ENCODE results near the gene NECTIN4. TPM values are rescaled to one million over a fixed set of nuclear protein-coding genes. Genes with fewer than 3 reads are reported as not detected.

NECTIN4 gene
- total RNA-seq, 1 donor from 2014 or later, result 0.76 TPM

GRCh38 chr1:161083748-161084596 is 5.4 kb downstream of the NECTIN4 start:
- no peak for DNase-seq (ENCODE audit: extremely low read depth, low read depth, low spot score)

DNA sequence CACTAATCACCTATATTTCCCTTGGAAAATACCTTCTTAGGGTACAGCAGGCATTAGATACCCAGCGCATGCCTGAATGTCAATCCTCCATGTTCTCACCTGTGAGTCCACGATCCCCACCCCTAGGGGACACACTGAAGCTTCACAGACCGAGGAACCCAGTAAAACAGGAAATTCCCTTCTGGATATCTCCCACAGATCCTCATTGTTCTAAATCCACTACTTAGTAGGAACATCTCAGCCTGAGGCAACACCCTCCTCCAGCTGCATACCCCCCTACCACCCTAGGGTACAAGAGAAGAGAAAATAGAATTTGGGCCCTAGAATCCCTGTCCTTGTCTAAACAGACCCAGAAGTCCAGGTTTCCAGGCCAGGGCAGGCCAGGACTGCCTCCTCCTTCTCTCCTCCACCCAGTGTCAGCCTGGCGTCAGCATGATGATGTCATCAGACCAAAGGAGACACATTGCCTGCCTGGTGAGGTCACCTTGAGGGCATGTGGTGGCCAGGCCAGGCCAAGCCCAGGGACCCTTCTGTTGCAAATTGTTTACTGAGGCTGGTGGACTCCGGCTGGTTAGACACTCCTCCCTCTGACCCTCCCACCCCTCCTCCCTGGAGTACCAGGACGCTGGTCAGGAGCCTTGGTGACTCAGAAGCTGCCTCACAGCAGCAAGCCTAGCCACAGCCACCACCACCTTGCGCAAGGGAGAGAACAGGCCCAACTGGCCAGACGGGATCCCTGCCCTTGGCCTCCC is 6.2 kb downstream of the NECTIN4 start:
- no peak for DNase-seq (ENCODE audit: extremely low read depth, low read depth, low spot score)

DNA sequence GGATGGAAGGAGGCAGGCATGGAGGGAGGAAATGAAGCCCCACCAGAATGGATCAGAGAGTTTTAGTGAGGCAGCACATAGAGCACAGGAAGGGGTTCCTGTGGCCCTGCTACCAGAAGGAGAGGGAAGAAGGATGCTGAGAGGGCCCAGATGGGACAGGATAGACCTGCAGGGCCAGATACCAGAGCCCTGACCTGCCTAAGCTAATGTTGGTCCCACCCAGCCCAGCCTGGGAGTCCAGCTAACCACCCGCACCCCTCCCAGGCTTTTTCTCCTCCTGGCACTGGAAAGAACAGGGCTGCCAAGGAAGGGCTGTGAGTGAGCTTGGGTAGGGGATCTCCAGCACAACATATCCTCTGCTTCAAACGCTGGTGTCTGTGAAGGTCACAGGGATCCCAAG is 6.9 kb downstream of the NECTIN4 start:
- no peak for DNase-seq (ENCODE audit: extremely low read depth, low read depth, low spot score)

DNA sequence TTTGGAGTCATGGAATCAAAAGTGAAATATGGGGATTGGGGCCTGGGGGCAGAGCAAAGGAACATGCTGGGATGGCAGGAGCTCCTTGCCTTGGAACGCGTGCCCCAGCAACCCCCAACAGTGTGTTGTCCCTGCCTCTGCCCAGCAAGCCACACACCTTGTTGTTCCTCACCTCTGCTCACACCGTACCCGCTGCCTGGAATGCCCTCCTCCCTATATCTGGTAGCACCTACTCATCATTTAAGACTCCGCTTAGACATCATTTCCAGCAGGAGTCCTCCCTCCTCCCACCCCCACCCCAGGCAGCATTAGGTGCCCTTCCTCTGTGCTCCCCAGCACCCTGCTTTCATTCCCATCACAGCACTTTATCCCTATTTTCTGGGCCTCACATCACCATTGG is 7.8 kb downstream of the NECTIN4 start:
- DNase-seq (ENCODE audit: extremely low read depth, low read depth, low spot score), result no peak

DNA sequence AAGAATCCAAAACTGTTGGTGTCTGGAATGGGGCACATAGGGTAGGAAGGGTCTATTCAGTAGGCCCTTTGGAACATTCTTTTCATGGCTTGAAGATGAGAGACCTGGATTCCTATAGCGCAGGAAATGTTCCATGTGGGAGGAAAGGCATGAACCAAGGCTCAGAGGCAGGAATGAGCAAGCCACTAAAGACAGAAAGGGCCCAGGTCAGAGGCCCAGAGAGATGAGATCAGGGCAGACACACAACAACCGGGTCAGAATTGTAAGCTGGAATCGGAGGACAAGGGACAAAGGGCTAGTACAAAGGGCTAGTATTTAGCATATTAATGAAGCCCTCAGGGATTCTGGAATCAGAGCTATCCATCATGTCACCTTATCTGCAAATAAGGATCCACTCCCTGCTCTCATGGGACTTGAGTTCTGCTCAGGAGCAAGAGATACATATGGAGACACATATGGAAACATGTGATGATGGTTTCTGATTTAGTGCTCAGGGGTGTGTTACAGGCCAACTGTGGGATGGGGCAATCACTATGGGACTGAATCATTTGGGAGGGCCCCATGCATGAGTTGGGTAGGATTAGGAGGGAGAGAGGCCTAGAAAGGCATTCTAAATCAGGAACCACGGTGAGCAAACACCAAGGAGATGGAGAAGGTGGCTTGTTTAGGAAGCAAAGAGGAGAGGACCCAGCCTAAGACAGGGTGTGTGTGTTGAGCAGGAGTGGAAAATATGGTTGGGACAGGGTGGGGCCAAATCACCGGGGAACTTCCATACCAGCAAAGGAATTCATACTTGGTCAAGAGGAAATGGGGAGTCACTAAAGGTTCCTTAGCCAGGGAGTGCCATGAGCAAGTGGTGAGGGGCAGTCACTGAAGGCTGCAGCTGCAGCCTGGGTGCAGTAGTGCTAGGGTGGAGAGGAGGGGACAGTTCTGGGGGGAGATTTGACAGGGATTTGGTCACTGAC is 8.6 kb downstream of the NECTIN4 start:
- no peak for DNase-seq (ENCODE audit: extremely low read depth, low read depth, low spot score)

- DNase-seq (ENCODE audit: extremely low read depth, low read depth, low spot score), result no peak
These were observed 9.8 kb downstream of the NECTIN4 start for GRCh38 chr1:161079436-161080110.

GRCh38 chr1:161077426-161077825 is 11.9 kb downstream of the NECTIN4 start:
- no peak for DNase-seq (ENCODE audit: extremely low read depth, low read depth, low spot score)

DNA sequence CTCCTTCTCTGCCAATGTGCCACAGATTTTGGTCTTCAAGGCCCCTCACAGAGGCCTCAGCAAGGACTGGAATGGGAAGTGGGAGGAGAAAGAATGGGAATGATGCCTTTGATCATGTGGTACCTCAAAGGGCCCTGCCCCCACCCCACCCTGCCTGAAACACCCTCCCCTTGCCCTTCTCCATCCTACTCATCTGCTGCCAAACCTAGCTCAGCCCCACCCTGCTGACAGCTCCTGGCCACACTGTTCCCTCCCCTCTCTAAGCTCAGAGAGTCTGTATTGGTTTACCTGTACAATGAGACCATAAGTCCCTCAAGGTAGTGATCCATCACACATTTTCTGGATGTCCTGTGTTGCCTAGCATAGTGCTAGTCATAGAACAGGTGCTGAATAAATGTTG is 12.9 kb downstream of the NECTIN4 start:
- DNase-seq (ENCODE audit: extremely low read depth, low read depth, low spot score), result no peak

- DNase-seq (ENCODE audit: extremely low read depth, low read depth, low spot score), result no peak
These were observed 14.5 kb downstream of the NECTIN4 start for GRCh38 chr1:161074676-161075368.

- DNase-seq (ENCODE audit: extremely low read depth, low read depth, low spot score), result no peak
These were observed 15.8 kb downstream of the NECTIN4 start for GRCh38 chr1:161073474-161074121.

DNA sequence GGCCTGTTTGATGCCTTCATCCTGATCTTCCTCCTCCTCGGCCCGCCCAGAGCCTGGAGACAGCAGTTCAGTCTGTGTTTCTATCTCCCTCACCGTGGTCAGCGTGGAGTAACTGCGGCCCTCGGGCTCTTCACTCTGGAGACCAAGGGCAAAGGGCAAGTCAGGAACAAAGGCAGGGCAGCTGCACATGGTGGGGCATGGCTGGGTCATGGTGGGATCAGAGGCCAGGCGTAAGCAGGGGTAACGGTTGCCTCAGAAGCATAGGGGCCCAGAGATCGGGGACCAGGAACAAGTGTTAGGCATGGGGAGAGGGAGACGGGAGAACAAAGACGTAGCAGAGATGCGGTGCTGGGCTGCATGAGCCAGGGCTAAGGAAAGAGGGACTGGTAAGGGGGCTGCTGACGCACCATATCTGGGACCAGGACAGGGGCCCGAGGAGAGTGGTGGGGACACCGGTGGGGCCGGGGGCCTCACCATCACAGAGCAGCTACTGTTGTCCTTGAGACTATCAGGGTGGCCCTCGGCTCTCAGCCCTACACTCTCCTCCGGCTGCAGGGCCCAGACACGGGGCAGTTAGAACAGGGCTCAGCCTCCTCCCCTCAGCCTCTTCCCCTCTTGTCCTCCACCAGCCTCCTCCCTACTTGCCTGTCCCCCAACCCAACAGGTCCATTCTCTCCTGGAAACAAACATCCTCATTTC is 16.5 kb downstream of the NECTIN4 start:
- no peak for DNase-seq (ENCODE audit: extremely low read depth, low read depth, low spot score)

GRCh38 chr1:161071886-161072371 is 17.4 kb downstream of the NECTIN4 start:
- no peak for DNase-seq (ENCODE audit: extremely low read depth, low read depth, low spot score)

- no peak for DNase-seq (ENCODE audit: extremely low read depth, low read depth, low spot score)
These were observed 18.6 kb downstream of the NECTIN4 start for GRCh38 chr1:161070761-161071160.

DNA sequence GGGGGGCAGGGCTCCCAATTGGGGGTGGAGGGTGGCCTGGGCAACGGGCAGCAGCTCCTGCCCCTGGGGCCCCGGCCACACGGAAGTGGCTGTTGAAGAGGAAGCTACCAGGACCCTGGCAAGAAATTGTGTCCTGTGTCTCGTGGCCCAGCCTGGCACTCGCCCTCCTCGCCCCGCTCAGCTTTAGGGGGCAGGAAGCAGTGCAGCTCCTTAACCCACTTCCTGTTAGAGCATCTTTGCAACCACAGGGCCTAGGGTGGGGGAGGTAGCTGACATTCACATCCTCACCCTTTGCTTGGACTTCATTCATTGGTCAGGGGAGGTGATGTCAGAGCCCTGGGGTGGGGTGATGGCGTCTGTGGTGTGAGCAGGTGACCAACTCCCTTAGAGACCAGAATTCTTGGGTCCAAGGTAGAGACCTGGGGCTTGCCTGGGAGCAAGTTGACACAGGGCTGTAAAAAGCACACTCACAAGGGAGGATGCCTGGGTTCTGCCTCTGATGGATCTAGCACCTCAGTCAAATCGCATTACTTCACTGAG is 19.6 kb downstream of the NECTIN4 start, which contains the start of gene ARHGAP30:
Gene ARHGAP30, minus strand, starts transcription at position 161 of the 540 bp plus-strand sequence. CDS start 267 bp downstream, outside the sequence.
- DNase-seq (ENCODE audit: extremely low read depth, low read depth, low spot score), result no peak

- no peak for DNase-seq (ENCODE audit: extremely low read depth, low read depth, low spot score)
These were observed 20.1 kb downstream of the NECTIN4 start for GRCh38 chr1:161069241-161069640.

GRCh38 chr1:161068306-161069234 is 20.8 kb downstream of the NECTIN4 start:
- no peak for DNase-seq (ENCODE audit: extremely low read depth, low read depth, low spot score)

- no peak for DNase-seq (ENCODE audit: extremely low read depth, low read depth, low spot score)
These were observed 22.7 kb downstream of the NECTIN4 start for GRCh38 chr1:161066694-161067093.

All from glomerular endothelial cell (primary cell).